T1000 (cell line): ENCODE measurements around the gene ZBTB7A.

Experiments
- DNase-seq: peaks from one replicate; lab custom pipeline; 2025; ENCODE audit warnings: mixed read lengths; lab: John Stamatoyannopoulos, UW

ZBTB7A gene

DNA sequence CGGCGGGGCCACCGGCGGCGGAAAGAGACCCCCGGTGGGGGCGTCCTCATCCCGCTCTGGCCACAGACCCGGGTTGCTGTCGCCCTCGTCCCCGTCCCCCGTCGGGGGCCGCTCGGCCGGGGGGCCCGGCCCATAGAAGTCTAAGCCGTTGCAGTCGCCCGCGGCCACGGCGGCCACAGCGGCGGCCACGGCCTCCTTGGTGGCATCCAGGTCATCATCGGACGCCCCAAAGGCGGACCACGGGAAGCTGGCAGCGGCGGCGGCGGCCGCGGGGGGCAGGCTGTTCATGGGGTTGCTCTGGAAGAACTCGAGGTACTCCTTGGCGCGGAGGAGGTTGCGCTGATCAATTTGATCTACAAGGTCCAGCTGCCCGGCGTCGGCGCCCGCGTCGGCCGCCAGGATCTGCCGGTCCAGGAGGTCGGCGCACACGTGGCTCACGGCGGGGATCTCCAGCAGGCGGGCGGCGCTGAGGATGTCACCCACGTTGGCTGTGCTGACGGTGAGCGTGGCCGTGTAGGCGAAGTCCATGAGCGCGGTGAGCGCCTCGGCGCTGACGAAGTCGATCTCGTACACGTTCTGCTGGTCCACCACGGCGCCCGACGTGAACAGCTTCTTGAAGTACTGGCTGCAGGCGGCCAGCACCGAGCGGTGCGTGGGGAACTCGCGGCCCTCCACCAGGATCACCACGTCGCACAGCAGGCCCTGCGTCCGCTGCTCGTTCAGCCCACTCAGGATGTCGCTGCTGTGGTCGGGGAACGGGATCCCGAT is 12.1 kb downstream of the ZBTB7A start:
- DNase-seq: no peak

DNA sequence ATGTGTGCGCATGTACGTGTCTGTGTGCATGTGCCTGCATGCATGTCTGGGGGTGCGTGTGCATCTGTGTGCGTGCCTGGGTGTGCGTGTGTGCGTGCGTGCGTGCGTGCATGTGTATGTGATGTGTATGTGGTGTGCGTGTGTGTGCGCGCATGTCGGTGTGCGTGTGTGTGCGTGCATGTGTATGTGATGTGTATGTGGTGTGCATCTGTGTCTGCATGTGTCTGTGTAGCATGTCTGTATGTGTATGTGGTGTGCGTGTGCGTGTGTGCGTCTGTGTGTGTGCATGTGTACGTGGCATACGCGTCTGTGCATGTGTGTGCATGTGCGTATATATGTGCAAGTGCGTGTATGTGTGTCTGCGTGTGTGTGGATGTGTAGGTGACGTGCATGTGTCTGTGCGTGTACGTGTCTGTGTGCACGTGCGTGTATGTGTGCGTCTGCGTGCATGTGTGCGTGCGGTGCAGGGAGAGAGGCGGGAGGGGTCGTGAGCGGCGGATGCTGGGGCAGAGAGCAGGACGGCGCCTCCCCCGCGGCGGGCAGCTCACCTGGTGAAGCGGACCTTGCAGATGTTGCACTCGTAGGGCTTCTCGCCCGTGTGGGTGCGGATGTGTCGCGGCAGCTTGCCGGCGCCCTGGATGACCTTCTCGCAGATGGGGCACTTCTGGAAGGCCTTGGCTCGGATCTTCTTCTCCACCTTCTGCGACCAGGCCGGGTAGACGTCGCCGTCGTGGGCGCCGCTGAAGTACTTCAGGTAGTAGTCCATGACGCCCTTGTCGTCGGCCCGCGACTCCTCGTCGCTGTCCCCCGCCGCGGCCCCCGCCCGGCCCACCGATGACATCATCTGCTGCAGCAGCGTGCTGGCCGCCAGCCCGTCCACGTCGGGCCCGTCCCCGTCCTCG is 13.0 kb downstream of the ZBTB7A start:
- no peak for DNase-seq

DNA sequence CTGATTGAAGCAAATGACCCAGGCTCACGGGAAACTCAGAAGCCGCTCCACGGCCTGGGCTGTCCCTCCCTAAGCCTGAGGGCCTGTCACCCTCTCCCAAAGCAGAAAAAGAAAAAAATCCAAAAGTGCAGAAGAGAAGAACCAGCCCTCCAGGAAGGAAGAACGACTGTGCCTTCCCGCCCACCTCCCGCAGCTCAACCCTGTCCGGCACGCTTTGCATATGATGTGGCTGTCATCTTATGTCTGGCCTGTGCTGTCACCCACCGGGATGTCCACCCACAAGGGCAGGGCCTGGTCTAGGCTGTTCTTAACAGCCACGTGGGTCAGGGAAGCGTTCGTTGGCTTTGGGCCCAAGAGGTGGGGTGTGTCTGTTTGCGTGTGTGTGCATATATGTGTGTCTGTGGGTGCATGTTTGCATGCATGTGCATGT is 13.7 kb downstream of the ZBTB7A start:
- DNase-seq: no peak

- DNase-seq: peak; percentile 61
These were observed 14.3 kb downstream of the ZBTB7A start for GRCh38 chr19:4052114-4052992.

- peak; percentile 59 for DNase-seq
These were observed 15.3 kb downstream of the ZBTB7A start for GRCh38 chr19:4051175-4052101.

DNA sequence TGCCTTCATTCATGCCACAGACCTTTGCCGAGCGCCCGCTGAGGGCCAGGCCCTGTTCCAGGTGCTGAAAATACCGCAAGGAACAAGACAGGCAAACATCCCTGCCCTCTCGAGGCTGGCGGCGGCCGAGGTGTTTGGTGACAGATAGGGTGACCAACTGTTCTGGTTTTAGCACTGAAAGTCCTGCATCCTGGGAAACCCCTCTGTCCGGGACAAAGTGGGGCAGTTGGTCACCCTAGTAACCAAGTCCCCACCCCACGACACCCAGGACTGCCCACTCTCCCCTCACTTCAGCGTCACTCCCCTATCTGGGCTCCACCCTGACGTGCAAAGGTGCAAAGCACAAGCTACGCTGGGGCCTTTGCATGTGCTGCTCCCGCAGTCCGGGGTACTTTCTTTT is 17.3 kb downstream of the ZBTB7A start:
- no peak for DNase-seq

- no peak for DNase-seq
These were observed 19.6 kb downstream of the ZBTB7A start for GRCh38 chr19:4046946-4047683.

DNA sequence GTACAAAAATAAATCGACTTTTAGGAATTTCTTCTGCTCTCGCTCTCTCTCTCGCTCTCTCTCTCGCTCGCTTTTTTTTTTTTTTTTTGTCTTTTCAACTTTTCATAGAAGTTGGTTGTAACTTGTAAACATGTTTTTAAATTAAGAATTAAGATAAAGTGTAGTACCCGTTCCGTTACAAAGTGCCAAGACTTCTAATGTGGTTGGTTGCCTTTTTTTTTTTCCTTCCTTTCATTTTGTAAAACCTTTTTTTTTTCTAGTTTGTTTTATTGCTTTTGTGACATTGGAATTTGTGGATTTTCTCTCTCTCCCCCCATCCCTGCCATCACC is 20.4 kb downstream of the ZBTB7A start:
- DNase-seq: no peak

DNA sequence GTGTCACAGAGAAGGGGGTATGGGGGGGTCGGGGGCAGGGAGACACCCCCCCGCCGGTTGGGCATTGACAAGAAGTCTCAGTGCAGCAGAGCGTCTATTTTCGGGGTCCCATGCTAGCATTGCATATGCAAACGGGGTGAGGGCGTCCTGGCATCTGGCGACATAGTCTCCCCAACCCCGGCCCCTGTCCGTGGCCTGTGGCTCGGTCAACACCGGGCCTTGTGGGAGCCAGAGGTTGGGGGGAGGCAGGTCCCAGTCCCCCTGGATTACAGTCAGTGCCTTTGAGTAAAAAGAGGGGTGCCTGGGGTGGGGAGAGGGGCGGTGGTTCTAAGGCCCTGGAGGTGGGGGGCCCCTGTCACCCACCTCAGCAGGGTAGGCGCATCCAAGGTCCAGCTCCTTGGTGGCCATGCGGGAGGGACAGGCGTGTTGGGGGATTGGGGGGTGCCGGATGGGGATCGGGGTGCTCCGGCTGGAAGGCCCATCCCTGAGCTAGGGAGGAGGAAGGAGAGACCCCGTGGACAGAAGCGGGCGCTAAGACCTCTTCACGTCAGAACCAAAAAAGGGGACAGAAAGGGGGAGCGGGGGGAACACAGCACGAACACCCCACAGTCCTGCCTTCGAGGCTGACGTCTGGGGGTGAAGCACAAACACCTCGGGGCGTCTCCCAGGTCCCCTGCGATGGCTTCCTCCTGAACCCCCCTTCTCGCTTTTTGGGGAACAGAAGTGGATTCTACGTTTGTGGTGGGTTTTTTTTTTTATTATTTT is 20.9 kb downstream of the ZBTB7A start:
- DNase-seq: no peak

DNA sequence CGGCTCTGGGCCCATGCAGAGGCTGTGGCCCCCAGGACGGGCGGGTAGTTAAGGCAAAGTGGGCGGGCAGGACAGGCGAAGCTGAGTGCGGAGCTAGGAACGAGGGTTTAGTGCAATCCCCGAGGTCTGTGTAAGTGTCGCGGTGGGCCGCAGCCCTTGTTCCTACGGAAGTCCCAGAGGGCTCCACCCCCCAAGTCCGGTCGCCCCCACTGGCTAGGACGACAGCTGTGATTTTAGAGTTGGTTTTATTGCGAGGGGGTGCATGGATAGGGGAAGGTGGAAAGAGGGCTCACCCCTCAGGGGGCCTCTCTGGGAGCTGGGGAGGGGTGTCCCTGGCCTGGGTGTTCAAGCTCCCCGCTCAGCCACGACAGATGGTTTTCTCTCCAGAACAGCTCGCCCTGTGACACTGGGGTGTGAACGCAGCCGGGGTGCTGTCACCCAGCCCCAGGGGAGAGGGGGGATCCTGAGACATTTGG is 21.7 kb downstream of the ZBTB7A start:
- DNase-seq: no peak

DNA sequence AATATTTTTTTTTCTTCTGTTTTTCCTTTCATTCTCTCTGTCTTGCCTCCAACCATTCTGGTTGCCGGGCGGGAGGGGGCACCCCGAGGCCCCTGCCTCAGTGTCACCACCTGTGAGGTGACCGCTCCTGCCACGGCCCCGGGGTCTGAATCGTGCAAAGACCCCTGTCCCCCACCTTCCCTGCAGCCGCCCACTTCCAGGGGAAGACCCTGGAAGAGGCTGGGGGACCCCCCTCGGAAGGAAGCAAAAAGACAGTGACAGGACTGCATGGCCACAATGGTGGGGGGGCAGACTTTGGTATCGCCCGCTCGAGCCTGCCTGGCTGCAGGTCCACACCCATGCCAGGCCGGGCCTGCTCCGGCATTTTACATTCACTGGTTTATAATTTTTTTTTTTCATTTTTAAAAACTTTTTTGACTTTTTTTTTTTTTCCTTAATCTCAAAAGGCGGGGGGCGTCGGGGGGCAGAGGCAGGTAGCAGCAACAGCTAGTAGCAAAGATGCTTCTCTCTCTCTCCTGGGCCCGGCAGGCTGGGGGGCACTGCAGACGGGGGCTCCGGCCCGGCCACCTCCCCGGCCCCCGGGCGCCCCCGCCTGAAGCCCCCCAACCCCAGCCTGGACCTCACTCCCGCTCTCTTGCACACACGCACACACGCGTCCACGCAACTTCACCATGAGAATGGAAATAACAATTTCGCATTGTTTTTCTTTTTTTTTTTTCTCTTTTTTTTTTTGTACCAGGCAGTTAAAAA is 22.6 kb downstream of the ZBTB7A start:
- DNase-seq: no peak

DNA sequence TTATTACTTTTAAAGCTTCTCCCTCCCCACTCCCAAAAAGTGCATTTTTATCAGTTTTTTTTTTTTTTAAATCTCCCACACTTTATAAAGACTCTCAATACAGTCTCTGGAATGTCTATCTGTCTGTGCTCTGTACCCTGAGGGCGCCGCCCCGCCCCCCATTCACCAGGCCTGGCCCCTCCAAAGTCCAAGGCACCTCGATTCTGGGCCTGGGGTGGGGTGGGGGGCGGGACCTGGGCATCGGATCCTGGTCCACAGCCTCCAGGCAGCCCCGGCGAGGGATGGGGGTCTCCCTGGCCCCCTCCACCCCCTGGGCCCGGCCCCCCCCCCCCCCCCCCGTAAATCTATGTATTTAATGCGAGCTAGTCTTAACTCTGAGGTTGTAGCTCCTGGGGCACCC is 23.3 kb downstream of the ZBTB7A start:
- DNase-seq: no peak

GRCh38 chr19:4042731-4043082 is 24.0 kb downstream of the ZBTB7A start:
- DNase-seq: no peak

DNA sequence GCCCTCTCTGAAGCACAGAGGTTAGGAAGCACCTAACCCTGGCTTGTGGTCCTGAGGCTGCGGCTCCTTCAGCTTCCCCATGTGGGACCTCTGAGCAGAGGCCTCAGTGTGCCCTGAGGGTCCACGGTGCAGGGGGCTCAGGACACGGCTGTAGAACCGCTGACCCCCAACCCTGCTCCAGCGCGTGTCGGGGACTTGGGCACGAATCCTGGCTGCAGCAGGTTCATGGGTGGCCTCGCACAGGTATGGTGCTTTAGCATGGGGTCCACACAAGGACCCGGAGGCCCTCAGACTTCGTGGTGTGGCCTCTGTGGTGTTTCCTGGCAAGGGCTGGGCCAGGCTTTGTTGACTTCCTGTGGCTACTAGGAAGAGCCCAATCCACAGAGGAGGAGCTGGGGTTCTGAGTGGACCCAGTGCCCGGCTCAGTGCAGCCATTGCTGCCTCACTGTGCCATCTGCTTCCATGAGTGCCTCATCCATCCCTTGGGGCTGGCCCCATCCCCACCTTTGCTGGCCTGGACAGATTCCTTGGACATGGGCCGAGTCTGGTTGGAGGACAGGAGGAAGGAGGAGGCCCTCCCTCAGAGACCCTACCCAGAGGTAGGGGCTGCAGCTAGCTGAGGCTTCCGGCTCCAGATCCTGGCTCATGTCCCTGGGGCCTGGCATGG is 24.5 kb downstream of the ZBTB7A start:
- DNase-seq: no peak

GRCh38 chr19:4038661-4039423 is 27.9 kb downstream of the ZBTB7A start:
- DNase-seq: no peak

GRCh38 chr19:4038057-4038456 is 28.6 kb downstream of the ZBTB7A start:
- DNase-seq: no peak

GRCh38 chr19:4037301-4037949 is 29.3 kb downstream of the ZBTB7A start:
- no peak for DNase-seq
